Testis (tissue), 2 donors: ENCODE data around the gene PIK3AP1.
"Not testable (repeated sequence)": the region's sequence is repeated elsewhere in the genome, so short reads cannot be mapped to it uniquely, and the experiment has no call there.

Experiments used
- POLR2A ChIP-seq: fragments of 450-650 bp; IDR thresholded peaks from one replicate; pipeline ENCODE4 v1.6.1; 2017; ENCODE audit warnings: antibody characterized with exemption, mild to moderate bottlenecking, moderate library complexity
- TF ChIP-seq, protein P1 (sequence below), 3 experiments: fragments of 450-650 bp in 2 of 3; fragments of 200-600 bp in 1 of 3; sonication (generic) in 1 of 3; IDR thresholded peaks; one replicate each; pipeline ENCODE4 v1.5.1; 2016 to 2019; ENCODE audit warnings: antibody characterized with exemption in 3 of 3, mild to moderate bottlenecking in 2 of 3, moderate library complexity in 1 of 3

DNA sequence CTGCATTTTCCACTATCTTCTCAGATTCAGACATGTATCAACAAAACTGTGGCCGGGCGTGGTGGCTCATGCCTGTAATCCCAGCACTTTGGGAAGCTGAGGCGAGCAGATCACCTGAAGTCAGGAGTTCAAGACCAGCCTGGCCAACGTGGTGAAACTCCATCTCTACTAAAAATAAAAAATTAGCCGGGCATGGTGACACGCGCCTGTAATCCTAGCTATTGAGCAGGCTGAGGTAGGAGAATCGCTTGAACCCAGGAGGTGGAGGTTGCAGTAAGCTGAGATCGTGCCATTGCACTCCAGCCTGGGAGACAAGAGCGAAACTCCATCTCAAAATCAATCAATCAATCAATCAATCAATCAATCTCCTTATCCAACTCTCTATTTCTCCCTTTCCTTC lies 174.8 kb downstream of the PIK3AP1 start:
- TF ChIP-seq, protein P1, sequence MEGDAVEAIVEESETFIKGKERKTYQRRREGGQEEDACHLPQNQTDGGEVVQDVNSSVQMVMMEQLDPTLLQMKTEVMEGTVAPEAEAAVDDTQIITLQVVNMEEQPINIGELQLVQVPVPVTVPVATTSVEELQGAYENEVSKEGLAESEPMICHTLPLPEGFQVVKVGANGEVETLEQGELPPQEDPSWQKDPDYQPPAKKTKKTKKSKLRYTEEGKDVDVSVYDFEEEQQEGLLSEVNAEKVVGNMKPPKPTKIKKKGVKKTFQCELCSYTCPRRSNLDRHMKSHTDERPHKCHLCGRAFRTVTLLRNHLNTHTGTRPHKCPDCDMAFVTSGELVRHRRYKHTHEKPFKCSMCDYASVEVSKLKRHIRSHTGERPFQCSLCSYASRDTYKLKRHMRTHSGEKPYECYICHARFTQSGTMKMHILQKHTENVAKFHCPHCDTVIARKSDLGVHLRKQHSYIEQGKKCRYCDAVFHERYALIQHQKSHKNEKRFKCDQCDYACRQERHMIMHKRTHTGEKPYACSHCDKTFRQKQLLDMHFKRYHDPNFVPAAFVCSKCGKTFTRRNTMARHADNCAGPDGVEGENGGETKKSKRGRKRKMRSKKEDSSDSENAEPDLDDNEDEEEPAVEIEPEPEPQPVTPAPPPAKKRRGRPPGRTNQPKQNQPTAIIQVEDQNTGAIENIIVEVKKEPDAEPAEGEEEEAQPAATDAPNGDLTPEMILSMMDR (IDR thresholded peaks at IDR 0.05) = not testable (repeated sequence)
- TF ChIP-seq POLR2A = not testable (repeated sequence)
